GM18520 (cell line): Measurements from ENCODE around the gene DPH1.

Source experiments
- ATAC-seq: cut with Tn5 transposase; IDR thresholded peaks from one replicate; pipeline ENCODE4 v1.9.1; 2021; ENCODE audit not compliant: unreplicated experiment

DPH1 gene

GRCh38 chr17:2025622-2026309, 4.2 kb upstream of the DPH1 start:
- ATAC-seq, result no peak

GRCh38 chr17:2027528-2028233, 2.3 kb upstream of the DPH1 start:
- ATAC-seq, result no peak

- ATAC-seq, result no peak
Observed at GRCh38 chr17:2028234-2028614, 1.7 kb upstream of the DPH1 start.

GRCh38 chr17:2028737-2029136, 1.2 kb upstream of the DPH1 start:
- ATAC-seq, result no peak

- ATAC-seq, result no peak
Observed at GRCh38 chr17:2030779-2031163, 818 bp downstream of the DPH1 start.

GRCh38 chr17:2033153-2033552, 3.2 kb downstream of the DPH1 start:
- no peak for ATAC-seq

GRCh38 chr17:2034157-2034556, 4.2 kb downstream of the DPH1 start:
- ATAC-seq, result no peak

GRCh38 chr17:2034806-2035540, 5.0 kb downstream of the DPH1 start:
- ATAC-seq, result no peak

GRCh38 chr17:2035541-2036488, 5.9 kb downstream of the DPH1 start:
- no peak for ATAC-seq

GRCh38 chr17:2037155-2037554, 7.2 kb downstream of the DPH1 start:
- ATAC-seq, result no peak

GRCh38 chr17:2040219-2040827, 10.4 kb downstream of the DPH1 start:
- ATAC-seq, result no peak

- ATAC-seq, result no peak
Observed at GRCh38 chr17:2040942-2041560, 11.1 kb downstream of the DPH1 start.

- ATAC-seq, result peak; percentile 93
Observed at GRCh38 chr17:2041561-2042389, 11.8 kb downstream of the DPH1 start, which contains the start of gene OVCA2. Gene OVCA2, plus strand, starts transcription at chr17:2042022. Its CDS starts 26 bp downstream, at chr17:2042048.

GRCh38 chr17:2042390-2042847, 12.5 kb downstream of the DPH1 start:
- ATAC-seq, result no peak

GRCh38 chr17:2042933-2043332, 13.0 kb downstream of the DPH1 start:
- ATAC-seq, result no peak

- no peak for ATAC-seq
Observed at GRCh38 chr17:2043785-2044184, 13.8 kb downstream of the DPH1 start.

GRCh38 chr17:2044263-2044894, 14.4 kb downstream of the DPH1 start:
- ATAC-seq, result no peak

- no peak for ATAC-seq
Observed at GRCh38 chr17:2047590-2047989, 17.6 kb downstream of the DPH1 start.

GRCh38 chr17:2048805-2049204, 18.9 kb downstream of the DPH1 start:
- ATAC-seq, result no peak
